ENCODE results near the gene TOM1. TPM values are rescaled to one million over a fixed set of nuclear protein-coding genes. Genes with fewer than 3 reads are reported as not detected.

The TOM1 gene
- total RNA-seq, 1 donor from 2014 or later, result 120 TPM

DNA sequence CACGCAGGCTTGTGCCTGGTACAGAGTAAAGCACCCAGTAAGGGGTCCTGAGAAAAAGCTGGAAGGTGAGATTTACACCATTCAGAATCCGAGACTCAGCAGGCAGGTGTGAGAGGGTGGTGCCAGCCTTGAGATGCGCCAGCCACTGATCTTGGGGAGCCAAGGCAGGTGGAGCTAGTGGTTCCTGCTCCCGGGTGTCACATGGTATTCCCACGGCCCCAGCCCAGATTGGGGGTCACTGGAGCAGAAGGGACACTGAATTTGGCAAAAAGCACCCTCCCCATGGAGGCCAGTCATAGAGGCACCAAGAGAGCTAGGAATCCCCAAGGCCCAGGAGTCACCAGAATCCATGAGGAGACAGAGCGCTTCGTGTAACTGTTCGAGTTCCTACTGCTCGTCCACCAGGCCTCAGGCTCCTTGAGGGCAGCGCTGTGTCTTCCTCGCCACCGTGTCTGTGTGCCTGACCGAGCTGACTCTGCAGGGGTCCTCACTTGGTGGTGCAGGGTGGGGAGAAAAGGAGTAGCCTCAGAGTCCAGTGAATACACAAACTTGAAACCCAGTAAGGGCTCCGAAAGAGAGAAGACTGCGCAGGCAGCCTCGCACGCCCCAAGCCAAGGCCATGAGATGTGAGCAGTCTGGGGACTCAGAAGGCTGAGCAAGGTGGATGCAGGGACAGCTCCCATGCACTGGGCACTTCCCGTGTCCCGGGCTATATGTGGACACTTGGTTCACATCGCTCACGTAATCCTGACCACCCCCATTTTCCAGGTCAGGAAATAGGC lies 28.2 kb downstream of the TOM1 start:
- intact Hi-C loops (cut with DNase I), result no loop called here
- TF ChIP-seq, protein P1, sequence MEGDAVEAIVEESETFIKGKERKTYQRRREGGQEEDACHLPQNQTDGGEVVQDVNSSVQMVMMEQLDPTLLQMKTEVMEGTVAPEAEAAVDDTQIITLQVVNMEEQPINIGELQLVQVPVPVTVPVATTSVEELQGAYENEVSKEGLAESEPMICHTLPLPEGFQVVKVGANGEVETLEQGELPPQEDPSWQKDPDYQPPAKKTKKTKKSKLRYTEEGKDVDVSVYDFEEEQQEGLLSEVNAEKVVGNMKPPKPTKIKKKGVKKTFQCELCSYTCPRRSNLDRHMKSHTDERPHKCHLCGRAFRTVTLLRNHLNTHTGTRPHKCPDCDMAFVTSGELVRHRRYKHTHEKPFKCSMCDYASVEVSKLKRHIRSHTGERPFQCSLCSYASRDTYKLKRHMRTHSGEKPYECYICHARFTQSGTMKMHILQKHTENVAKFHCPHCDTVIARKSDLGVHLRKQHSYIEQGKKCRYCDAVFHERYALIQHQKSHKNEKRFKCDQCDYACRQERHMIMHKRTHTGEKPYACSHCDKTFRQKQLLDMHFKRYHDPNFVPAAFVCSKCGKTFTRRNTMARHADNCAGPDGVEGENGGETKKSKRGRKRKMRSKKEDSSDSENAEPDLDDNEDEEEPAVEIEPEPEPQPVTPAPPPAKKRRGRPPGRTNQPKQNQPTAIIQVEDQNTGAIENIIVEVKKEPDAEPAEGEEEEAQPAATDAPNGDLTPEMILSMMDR (IDR thresholded peaks at IDR 0.05), result no peak
- no peak for TF ChIP-seq POLR2A (IDR thresholded peaks at IDR 0.05)
- no peak for TF ChIP-seq POLR2AphosphoS5 (IDR thresholded peaks at IDR 0.05; ENCODE audit: insufficient read depth in 1 of 2, low read depth in 1 of 2)
- H3K4me3 ChIP-seq, result no peak overlapping the region
- H3K27me3 ChIP-seq, result no peaks in the 10 kb centered on the region
- H3K36me3 ChIP-seq, result peaks cover 0 to 88% of the 10 kb centered on the region in 2 donors
- no peak overlapping the region for H3K27ac ChIP-seq
- DNase-seq (ENCODE audit: extremely low spot score in 2 of 2), result no peak
- no peaks in the 10 kb centered on the region for H3K9me3 ChIP-seq
- peaks cover 13% of the 10 kb centered on the region for H3K4me1 ChIP-seq

DNA sequence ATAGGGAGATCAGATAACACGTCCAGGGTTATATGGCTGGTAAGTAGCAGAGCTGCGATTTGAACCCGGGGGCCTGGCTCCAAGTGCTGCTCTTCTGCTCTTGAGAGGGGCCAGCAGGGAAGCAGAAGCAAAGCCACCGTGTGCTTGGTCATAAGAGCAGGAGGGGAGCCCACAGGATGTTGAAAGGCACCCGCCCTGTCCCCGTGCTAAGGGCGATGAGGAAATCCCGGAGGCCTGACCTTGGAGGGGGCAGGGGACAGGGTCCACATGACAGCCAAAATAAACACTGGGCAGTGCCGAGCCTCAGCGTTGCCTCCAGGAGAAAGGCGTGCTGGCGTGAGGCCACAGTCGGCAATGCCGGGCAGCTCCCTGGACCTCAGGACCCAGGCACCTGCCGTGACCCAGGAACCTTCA lies 28.8 kb downstream of the TOM1 start:
- intact Hi-C loops (cut with DNase I), result no loop called here
- H3K27ac ChIP-seq, result no peak overlapping the region
- no peak for TF ChIP-seq POLR2AphosphoS5 (IDR thresholded peaks at IDR 0.05; ENCODE audit: insufficient read depth in 1 of 2, low read depth in 1 of 2)
- no peak for TF ChIP-seq POLR2A (IDR thresholded peaks at IDR 0.05)
- TF ChIP-seq, protein P1 (IDR thresholded peaks at IDR 0.05), result no peak
- H3K9me3 ChIP-seq, result no peaks in the 10 kb centered on the region
- H3K4me3 ChIP-seq, result no peak overlapping the region
- H3K4me1 ChIP-seq, result peaks cover 13% of the 10 kb centered on the region
- no peak for DNase-seq (ENCODE audit: extremely low spot score in 2 of 2)
- H3K36me3 ChIP-seq, result peaks cover 0 to 88% of the 10 kb centered on the region in 2 donors
- H3K27me3 ChIP-seq, result no peaks in the 10 kb centered on the region

DNA sequence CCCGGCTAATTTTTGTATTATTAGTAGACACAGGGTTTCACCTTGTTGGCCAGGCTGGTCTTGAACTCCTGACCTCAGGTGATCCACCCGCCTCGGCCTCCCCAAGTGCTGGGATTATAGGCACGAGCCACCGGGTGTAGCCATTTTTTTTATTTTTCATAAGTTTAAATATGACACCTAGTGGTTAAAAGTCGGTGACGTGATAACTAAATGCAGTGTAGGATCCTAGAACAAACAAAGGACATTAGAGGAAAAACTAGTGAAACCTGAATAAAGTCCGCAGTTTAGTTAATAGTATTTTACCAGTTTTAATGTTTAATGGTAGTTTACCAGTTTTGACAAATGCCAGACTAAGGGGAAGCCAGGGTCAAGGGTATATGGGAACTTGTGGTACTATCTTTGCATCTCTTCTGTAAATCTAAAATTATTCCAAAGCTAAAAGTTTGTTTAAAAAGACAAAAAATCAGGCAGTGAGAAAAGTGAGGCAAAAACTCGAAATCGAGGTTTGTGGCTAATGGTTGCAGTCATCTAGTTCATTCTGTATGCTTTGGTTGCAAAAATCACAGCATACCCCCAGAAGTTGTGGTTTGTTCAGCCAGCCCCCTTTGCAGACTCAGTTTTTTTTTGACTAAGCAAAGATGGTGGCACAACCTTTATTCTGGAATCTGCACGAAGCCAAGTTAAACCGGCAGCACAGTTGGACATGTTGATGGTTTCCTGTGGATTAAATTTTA lies 29.6 kb downstream of the TOM1 start:
- Histone ChIP-seq H3K27me3 (no peaks in the 10 kb centered on the region), H3K4me3 (no peak overlapping the region), H3K9me3 (no peaks in the 10 kb centered on the region), H3K27ac (no peak overlapping the region), H3K36me3 (peaks cover 0 to 88% of the 10 kb centered on the region in 2 donors), H3K4me1 (peaks cover 13% of the 10 kb centered on the region)
- DNase-seq (ENCODE audit: extremely low spot score in 2 of 2), result no peak
- TF ChIP-seq, protein P1 (IDR thresholded peaks at IDR 0.05), result no peak
- TF ChIP-seq POLR2A (IDR thresholded peaks at IDR 0.05) (no peak), POLR2AphosphoS5 (IDR thresholded peaks at IDR 0.05; ENCODE audit: insufficient read depth in 1 of 2, low read depth in 1 of 2) (no peak)
- intact Hi-C loops (cut with DNase I), result no loop called here

DNA sequence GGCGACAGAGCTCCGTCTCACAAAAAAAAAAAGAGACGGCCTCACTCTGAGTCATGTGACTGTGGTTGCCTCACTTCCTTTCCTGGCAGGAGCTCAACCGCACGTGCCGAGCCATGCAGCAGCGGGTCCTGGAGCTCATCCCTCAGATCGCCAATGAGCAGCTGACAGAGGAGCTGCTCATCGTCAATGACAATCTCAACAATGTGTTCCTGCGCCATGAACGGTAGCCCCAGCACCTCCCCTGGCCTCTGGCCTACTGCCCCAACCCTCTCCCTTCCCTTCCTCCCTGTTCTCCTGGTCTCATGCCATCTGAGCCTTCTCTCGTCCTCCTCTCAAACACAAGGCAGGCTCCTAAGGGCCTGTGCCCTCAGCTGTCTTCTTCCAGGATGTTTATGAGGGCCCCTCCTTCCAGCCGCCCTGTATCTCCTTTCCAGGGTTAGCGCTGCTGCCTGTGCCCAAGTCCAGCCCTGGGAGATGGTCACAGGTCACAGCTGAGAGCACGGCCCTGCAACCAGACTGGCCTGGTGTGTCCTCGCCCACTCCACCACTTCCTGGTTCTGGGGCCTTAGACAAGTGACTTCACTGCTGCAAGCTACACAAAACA lies 30.7 kb downstream of the TOM1 start:
- H3K9me3 ChIP-seq, result no peaks in the 10 kb centered on the region
- H3K4me1 ChIP-seq, result peaks cover 13% of the 10 kb centered on the region
- H3K36me3 ChIP-seq, result peaks cover 0 to 88% of the 10 kb centered on the region in 2 donors
- H3K27me3 ChIP-seq, result no peaks in the 10 kb centered on the region
- H3K27ac ChIP-seq, result peak overlapping the region; percentile 76
- intact Hi-C loops (cut with DNase I), result no loop called here
- TF ChIP-seq, protein P1 (IDR thresholded peaks at IDR 0.05), result no peak
- TF ChIP-seq POLR2AphosphoS5 (IDR thresholded peaks at IDR 0.05; ENCODE audit: insufficient read depth in 1 of 2, low read depth in 1 of 2), result peak; percentile 49 to 77
- H3K4me3 ChIP-seq, result no peak overlapping the region
- DNase-seq (ENCODE audit: extremely low spot score in 2 of 2), result no peak
